Astrocyte of the cerebellum (primary cell): ENCODE data around the gene F12.

ENCODE experiments used
- DNase-seq: peaks from one replicate; pipeline ENCODE4 v3.0.0-alpha.2; 2011; ENCODE audit warnings: low read depth
- H3K4me3 ChIP-seq: 2 replicates; pipeline ENCODE4 v1.5.1; 2011; ENCODE audit warnings: mild to moderate bottlenecking, low read depth, low read length, moderate library complexity
- in situ Hi-C: cut with HindIII; loops from 2 replicates; pipeline ENCODE4 v1.10.0; 2017; ENCODE audit warnings: low sequenced_read_pairs
- TF ChIP-seq, protein P1 (sequence below): IDR thresholded peaks from 2 replicates; pipeline ENCODE4 v1.5.1; 2012; ENCODE audit warnings: low read length, low read depth, moderate library complexity, mild to moderate bottlenecking; ENCODE audit errors: missing control alignments

F12 gene

DNA sequence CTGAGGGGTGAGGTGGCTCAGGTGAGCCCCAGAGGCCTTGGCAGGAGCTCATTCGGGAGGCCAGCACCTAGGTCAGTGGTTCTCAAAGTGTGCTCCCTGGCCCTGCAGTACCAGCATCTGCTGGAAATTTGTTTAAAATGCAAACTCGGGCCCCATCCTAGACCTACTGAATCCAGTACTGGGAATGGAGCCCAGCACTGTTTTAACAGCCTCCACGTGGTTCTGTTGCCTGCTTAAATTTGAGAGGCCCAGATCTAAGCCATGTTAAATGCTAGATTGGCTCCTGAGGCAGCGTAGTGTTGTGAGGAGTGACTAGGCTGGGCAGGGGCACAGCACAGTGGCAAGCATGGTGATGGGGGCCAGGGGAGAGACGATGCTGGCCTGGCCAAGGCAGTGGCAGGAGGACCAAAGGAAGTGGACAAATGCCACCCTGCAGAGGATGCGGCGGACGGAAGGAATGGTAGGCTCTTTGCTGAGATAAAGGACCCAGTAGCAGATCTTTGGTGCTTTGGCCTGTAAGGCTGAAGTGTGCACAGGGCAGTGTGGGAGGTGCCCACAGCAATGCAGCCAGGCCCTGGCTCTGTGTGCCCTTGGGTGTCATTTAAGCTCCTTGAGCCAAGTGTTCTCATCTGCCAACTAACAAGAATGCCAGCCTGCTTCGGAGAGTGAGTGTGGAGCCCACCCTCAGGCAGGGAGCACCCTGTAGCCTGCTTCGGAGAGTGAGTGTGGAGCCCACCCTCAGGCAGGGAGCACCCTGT, 41.5 kb upstream of the F12 start:
- H3K4me3 ChIP-seq: no peak overlapping the region
- TF ChIP-seq, protein P1, sequence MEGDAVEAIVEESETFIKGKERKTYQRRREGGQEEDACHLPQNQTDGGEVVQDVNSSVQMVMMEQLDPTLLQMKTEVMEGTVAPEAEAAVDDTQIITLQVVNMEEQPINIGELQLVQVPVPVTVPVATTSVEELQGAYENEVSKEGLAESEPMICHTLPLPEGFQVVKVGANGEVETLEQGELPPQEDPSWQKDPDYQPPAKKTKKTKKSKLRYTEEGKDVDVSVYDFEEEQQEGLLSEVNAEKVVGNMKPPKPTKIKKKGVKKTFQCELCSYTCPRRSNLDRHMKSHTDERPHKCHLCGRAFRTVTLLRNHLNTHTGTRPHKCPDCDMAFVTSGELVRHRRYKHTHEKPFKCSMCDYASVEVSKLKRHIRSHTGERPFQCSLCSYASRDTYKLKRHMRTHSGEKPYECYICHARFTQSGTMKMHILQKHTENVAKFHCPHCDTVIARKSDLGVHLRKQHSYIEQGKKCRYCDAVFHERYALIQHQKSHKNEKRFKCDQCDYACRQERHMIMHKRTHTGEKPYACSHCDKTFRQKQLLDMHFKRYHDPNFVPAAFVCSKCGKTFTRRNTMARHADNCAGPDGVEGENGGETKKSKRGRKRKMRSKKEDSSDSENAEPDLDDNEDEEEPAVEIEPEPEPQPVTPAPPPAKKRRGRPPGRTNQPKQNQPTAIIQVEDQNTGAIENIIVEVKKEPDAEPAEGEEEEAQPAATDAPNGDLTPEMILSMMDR: no peak
- no peak for DNase-seq
- in situ Hi-C loops: no loop called here

DNA sequence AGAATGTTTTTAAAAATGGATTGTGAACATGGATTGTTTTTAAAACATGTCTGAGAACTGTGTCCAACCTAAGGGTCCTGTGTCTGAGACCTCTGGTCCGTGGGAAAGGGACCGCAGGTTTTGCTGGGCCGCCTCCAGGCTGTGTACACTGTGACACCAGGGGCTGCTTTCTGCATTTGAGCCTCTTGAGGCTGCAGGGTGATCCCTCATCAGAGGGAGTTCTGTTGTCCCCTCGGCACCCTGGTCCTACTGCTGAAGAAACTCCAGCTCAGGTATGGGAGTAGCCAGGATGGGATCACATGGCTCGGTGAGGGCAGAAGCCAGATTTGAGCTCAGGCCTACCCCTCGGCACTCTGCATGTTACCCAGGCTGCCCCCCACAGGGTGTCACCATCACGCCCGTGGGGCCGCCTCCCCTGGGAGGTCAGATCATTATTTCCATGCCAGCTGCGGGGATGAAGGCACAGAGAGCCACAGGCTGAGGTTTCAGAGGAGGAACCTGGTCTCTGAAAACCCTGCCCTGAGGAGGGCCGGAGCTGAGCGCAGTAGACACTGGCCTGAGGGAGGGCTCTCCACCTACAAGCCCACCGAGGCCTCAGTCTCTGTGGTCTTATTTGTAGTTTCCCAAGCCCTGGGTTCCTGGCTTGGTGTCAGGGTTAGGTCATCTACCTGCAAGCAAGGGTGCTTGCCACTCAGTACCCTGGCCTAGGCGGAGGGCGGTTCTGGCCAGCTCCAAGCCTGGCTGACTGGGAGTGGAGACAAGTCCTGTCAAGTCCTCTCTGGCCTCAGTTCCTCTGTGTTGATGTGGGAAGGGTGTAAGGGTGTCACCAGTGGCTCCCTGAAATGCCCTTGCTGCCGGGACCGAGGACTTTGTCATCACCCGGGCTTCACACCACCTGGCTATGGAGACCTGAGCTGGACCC, 40.0 kb upstream of the F12 start:
- in situ Hi-C loops: loop anchor here (5.0 kb wide), 1 partner anchor 127 kb away; no protein-coding TSS in a partner anchor
- DNase-seq: no peak
- no peak overlapping the region for H3K4me3 ChIP-seq
- TF ChIP-seq, protein P1: no peak

DNA sequence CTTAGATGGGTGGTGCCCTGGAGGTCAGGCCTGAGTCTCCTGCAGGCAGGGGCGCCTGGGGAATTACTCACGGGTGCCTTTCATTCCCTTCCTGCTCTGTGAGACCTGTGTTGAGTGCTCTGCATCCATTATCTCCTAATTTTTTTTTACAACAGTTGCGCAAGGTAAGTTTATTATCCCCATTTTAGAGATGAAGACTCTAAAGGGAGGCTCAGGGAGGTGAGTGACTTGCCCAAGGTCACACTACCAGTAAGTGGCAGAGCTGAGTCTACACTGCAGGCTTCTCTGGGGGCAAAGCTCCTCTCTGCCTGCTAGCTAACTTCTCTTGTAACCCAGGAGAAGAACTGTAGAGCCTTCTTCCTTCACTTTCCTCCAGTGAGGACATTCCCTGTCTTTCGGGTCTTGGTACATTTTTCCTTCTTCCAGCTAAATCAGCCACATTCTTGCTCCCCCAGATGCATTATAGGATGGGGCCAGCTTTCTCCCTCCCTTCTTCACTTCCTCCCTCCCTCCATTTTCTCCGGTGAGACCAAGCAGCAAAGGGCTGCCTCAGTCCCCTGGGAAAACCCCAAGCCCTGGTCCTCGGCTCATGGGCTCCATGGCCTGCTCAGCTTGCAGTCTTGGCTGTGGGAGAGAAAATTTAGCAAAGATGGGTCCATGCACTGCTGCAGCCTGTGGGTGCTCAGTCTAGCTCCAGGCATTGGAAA, 39.0 kb upstream of the F12 start:
- H3K4me3 ChIP-seq: peak overlapping the region; percentile 54
- DNase-seq: no peak
- in situ Hi-C loops: loop anchor here (5.0 kb wide), 1 partner anchor 126 kb away; no protein-coding TSS in a partner anchor
- TF ChIP-seq, protein P1: no peak

DNA sequence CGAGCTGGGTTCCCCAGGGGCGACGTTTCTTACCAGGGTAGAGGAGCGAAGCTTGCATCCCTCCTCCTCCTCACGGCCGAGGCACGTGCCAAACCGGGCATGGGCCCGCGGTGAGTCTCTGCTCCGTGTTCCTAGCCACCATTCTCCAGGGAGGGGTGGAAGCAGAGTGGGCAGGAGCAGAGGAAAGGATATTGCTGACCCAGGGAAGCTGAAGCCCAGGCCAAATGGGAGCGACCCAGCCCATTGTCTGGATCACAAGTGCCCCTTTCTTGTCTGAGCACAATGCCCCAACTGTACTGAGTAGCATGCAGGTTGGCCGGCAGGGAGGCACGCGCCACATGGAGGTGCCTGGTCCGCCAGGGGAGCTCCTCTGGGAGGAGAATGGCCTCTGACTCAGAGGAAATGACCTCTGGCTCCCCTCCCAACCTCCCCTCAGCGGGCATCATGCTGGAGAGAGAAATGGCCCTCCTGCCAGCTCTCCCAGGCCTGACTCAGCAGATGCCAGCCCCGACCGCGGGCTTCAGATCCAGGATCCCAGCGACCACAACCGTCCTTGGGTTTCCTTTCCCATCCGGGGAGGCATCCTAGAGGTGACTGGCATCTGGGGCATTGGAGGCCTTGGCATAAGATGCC, 38.4 kb upstream of the F12 start:
- peak; percentile 32 for DNase-seq
- TF ChIP-seq, protein P1: no peak
- in situ Hi-C loops: loop anchor here (5.0 kb wide), 1 partner anchor 125 kb away; no protein-coding TSS in a partner anchor
- peak overlapping the region; percentile 54 for H3K4me3 ChIP-seq

DNA sequence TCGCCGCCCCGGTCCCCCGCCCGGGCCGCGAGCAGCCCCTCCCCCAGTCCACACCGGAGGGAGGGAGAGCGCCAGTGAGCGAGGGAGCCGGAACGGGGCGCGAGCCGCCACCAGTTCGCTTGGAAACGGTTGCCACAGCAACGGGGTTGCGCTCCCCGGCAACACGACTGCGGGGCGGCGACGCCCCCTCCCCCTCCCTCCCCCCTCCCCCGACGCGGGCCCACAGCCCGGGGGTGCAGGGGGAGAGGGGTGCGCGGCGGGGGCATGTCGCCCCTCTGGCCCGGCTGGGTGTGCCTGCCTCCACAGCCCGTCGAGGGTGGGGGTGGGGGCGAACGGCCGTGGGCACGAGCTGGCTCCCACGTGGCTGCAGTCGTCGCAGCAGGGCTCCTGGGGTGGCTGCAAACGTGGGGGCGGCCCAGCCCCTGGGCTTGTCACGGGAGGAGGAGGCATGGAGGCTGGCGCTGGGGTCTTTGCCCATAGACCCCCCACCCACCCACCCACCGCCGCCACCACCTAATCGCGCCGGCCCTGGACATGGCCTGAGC, 37.8 kb upstream of the F12 start:
- TF ChIP-seq, protein P1: no peak
- H3K4me3 ChIP-seq: peak overlapping the region; percentile 54
- DNase-seq: no peak
- in situ Hi-C loops: loop anchor here (5.0 kb wide), 1 partner anchor 125 kb away; no protein-coding TSS in a partner anchor
